Spleen (tissue), 7 donors: ENCODE data around the gene ARHGEF25.

Experiments used
- CTCF ChIP-seq, 11 experiments: fragments of 200-600 bp in 7 of 11; fragments of 450-650 bp in 4 of 11; sonication (generic) in 4 of 11; IDR thresholded peaks in 8 of 11; conservative IDR thresholded peaks in 3 of 11; 1 replicate in 7 of 11; 2 replicates in 4 of 11; pipeline versions ENCODE4 v1.4.0 to v1.8.0; 2016 to 2021; ENCODE audit warnings: antibody characterized with exemption in 11 of 11, inconsistent platforms in 4 of 11, mild to moderate bottlenecking in 1 of 11
- POLR2AphosphoS5 ChIP-seq, 3 donors: sonication (generic); formaldehyde crosslinking; IDR thresholded peaks; one replicate each; pipeline ENCODE4 v1.5.1; 2017; ENCODE audit warnings: antibody characterized with exemption in 3 of 3
- donor health status: DM: no; HTN: no; CAD: no; lungs with moderate emphysema.
- donor health status: DM: no; HTN: no; CAD: no.
- donor health status: DM: no; HTN: no; CAD: no.

- no peak for TF ChIP-seq POLR2AphosphoS5 (IDR thresholded peaks at IDR 0.05)
- no peak for TF ChIP-seq CTCF (IDR thresholded peaks at IDR 0.05 in 8 of 11, conservative IDR thresholded peaks at IDR 0.05 in 3 of 11)
Measured at GRCh38 chr12:57609781-57610553, 1.3 kb upstream of the ARHGEF25 start.
